GM19324 (cell line): ENCODE results near the gene GKN1.
"Not testable (repeated sequence)": the region's sequence is repeated elsewhere in the genome, so short reads cannot be mapped to it uniquely, and the experiment has no call there.

Source experiments
- ATAC-seq: cut with Tn5 transposase; IDR thresholded peaks from one replicate; pipeline ENCODE4 v1.9.1; 2021; ENCODE audit warnings: mild to moderate bottlenecking, moderate library complexity; ENCODE audit not compliant: unreplicated experiment, low FRiP score

GKN1 gene

GRCh38 chr2:68955432-68955831, 19.0 kb upstream of the GKN1 start:
- ATAC-seq = not testable (repeated sequence)

GRCh38 chr2:68959001-68959400, 15.4 kb upstream of the GKN1 start:
- ATAC-seq = no peak

GRCh38 chr2:68961380-68961779, 13.1 kb upstream of the GKN1 start:
- ATAC-seq = no peak

- no peak for ATAC-seq
Observed at GRCh38 chr2:68964282-68964681, 10.2 kb upstream of the GKN1 start.

- ATAC-seq = no peak
Observed at GRCh38 chr2:68968221-68968620, 6.2 kb upstream of the GKN1 start.

GRCh38 chr2:68969736-68970490, 4.5 kb upstream of the GKN1 start:
- no peak for ATAC-seq

- ATAC-seq = no peak
Observed at GRCh38 chr2:68970566-68971265, 3.7 kb upstream of the GKN1 start.

- ATAC-seq = no peak
Observed at GRCh38 chr2:68971591-68972231, 2.7 kb upstream of the GKN1 start.

GRCh38 chr2:68974946-68975665, 670 bp downstream of the GKN1 start:
- ATAC-seq = no peak

GRCh38 chr2:68975844-68976243, 1.4 kb downstream of the GKN1 start:
- ATAC-seq = no peak

- no peak for ATAC-seq
Observed at GRCh38 chr2:68977453-68977852, 3.0 kb downstream of the GKN1 start.

- ATAC-seq = no peak
Observed at GRCh38 chr2:68978098-68978497, 3.7 kb downstream of the GKN1 start.

- ATAC-seq = no peak
Observed at GRCh38 chr2:68980956-68981355, 6.5 kb downstream of the GKN1 start.

- ATAC-seq = no peak
Observed at GRCh38 chr2:68987021-68987503, 12.6 kb downstream of the GKN1 start.

GRCh38 chr2:68989035-68989434, 14.6 kb downstream of the GKN1 start:
- no peak for ATAC-seq

- ATAC-seq = no peak
Observed at GRCh38 chr2:68992341-68992740, 17.9 kb downstream of the GKN1 start.

- no peak for ATAC-seq
Observed at GRCh38 chr2:68992933-68993332, 18.5 kb downstream of the GKN1 start.

- ATAC-seq = no peak
Observed at GRCh38 chr2:68993660-68994059, 19.2 kb downstream of the GKN1 start.

GRCh38 chr2:68994864-68995263, 20.4 kb downstream of the GKN1 start:
- no peak for ATAC-seq

GRCh38 chr2:68995916-68996315, 21.5 kb downstream of the GKN1 start:
- ATAC-seq = no peak

- ATAC-seq = no peak
Observed at GRCh38 chr2:68997401-68997800, 23.0 kb downstream of the GKN1 start.
